ENCODE results near the gene SLC47A2. TPM values are rescaled to one million over a fixed set of nuclear protein-coding genes. Genes with fewer than 3 reads are reported as not detected.

SLC47A2 gene
- total and polyA plus RNA-seq, 2 experiments from 2014 or later, result not detected

- H3K27ac ChIP-seq, result no peak overlapping the region
- H3K79me2 ChIP-seq (ENCODE audit: insufficient read depth), result no peaks in the 10 kb centered on the region
- in situ Hi-C loops (cut with MboI), result loop anchor here (25.0 kb wide), 1 partner anchor 302 kb away; the partner anchor contains the start of gene B9D1
- DNase-seq, result no peak
- 0 out of 2 replicates have a peak, but pooled peaks cover 7% of the 10 kb centered on the region for H3K36me3 ChIP-seq (ENCODE audit: low read depth)
- no peaks in the 10 kb centered on the region; the same call in 1 of the 2 replicates for H4K20me1 ChIP-seq (ENCODE audit: insufficient read depth)
- no peak overlapping the region for H3K4me3 ChIP-seq
- 83 to 85% methylated on average over 4 of the region's 4 CpGs for WGBS, 2 experiments (ENCODE audit: low coverage in 1 of 2, low lambda C conversion rate in 2 of 2, missing lambda C conversion rate in 2 of 2)
- H2AFZ ChIP-seq, result no peak overlapping the region
- no peaks in the 10 kb centered on the region for H3K4me1 ChIP-seq (ENCODE audit: insufficient read depth)
- no peak overlapping the region for H3K9ac ChIP-seq
- TF ChIP-seq EZH2 (IDR thresholded peaks at IDR 0.05; ENCODE audit: insufficient read depth, poor library complexity, severe bottlenecking) (no peak), EZH2phosphoT487 (IDR thresholded peaks at IDR 0.05; ENCODE audit: insufficient read depth, low read depth) (no peak)
- H3K4me2 ChIP-seq (ENCODE audit: unreplicated experiment), result no peak overlapping the region
- no peaks in the 10 kb centered on the region for H3K27me3 ChIP-seq (replicated peaks; ENCODE audit: insufficient read depth)
- H3K9me3 ChIP-seq (ENCODE audit: low read depth), result no peaks in the 10 kb centered on the region
- no peaks in the 10 kb centered on the region for H3K9me2 ChIP-seq (ENCODE audit: insufficient read depth)
- no peaks in the 10 kb centered on the region for H3F3A ChIP-seq (ENCODE audit: insufficient read depth)
Observed at GRCh38 chr17:19664821-19665181, 51.6 kb downstream of the SLC47A2 start.

- no peaks in the 10 kb centered on the region for H3K9me2 ChIP-seq (ENCODE audit: insufficient read depth)
- H3K27me3 ChIP-seq (replicated peaks; ENCODE audit: insufficient read depth), result no peaks in the 10 kb centered on the region
- TF ChIP-seq EZH2phosphoT487 (IDR thresholded peaks at IDR 0.05; ENCODE audit: insufficient read depth, low read depth) (no peak), EZH2 (IDR thresholded peaks at IDR 0.05; ENCODE audit: insufficient read depth, poor library complexity, severe bottlenecking) (no peak)
- WGBS, 2 experiments (ENCODE audit: low coverage in 1 of 2, low lambda C conversion rate in 2 of 2, missing lambda C conversion rate in 2 of 2), result 55 to 59% methylated on average over 5 of the region's 5 CpGs
- H3K9me3 ChIP-seq (ENCODE audit: low read depth), result no peaks in the 10 kb centered on the region
- in situ Hi-C loops (cut with MboI), result loop anchor here (25.0 kb wide), 1 partner anchor 302 kb away; the partner anchor contains the start of gene B9D1
- 0 out of 2 replicates have a peak, but pooled peaks cover 7% of the 10 kb centered on the region for H3K36me3 ChIP-seq (ENCODE audit: low read depth)
- no peak for DNase-seq
- H3K4me2 ChIP-seq (ENCODE audit: unreplicated experiment), result no peak overlapping the region
- H3F3A ChIP-seq (ENCODE audit: insufficient read depth), result no peaks in the 10 kb centered on the region
- H3K9ac ChIP-seq, result no peak overlapping the region
- no peaks in the 10 kb centered on the region; the same call in 1 of the 2 replicates for H4K20me1 ChIP-seq (ENCODE audit: insufficient read depth)
- H3K79me2 ChIP-seq (ENCODE audit: insufficient read depth), result no peaks in the 10 kb centered on the region
- no peak overlapping the region for H3K27ac ChIP-seq
- H3K4me3 ChIP-seq, result no peak overlapping the region
- no peaks in the 10 kb centered on the region for H3K4me1 ChIP-seq (ENCODE audit: insufficient read depth)
- H2AFZ ChIP-seq, result no peak overlapping the region
Observed at GRCh38 chr17:19664136-19664820, 52.1 kb downstream of the SLC47A2 start.

- Histone ChIP-seq H3K4me2 (ENCODE audit: unreplicated experiment) (no peak overlapping the region), H4K20me1 (ENCODE audit: insufficient read depth) (no peaks in the 10 kb centered on the region; the same call in 1 of the 2 replicates), H3K4me3 (no peak overlapping the region), H3K36me3 (ENCODE audit: low read depth) (0 out of 2 replicates have a peak, but pooled peaks cover 11% of the 10 kb centered on the region), H2AFZ (no peak overlapping the region), H3F3A (ENCODE audit: insufficient read depth) (no peaks in the 10 kb centered on the region), H3K4me1 (ENCODE audit: insufficient read depth) (no peaks in the 10 kb centered on the region), H3K27ac (no peak overlapping the region), H3K9me2 (ENCODE audit: insufficient read depth) (no peaks in the 10 kb centered on the region), H3K9ac (no peak overlapping the region), H3K79me2 (ENCODE audit: insufficient read depth) (no peaks in the 10 kb centered on the region), H3K27me3 (replicated peaks; ENCODE audit: insufficient read depth) (no peaks in the 10 kb centered on the region), H3K9me3 (ENCODE audit: low read depth) (no peaks in the 10 kb centered on the region)
- TF ChIP-seq EZH2 (IDR thresholded peaks at IDR 0.05; ENCODE audit: insufficient read depth, poor library complexity, severe bottlenecking) (no peak), EZH2phosphoT487 (IDR thresholded peaks at IDR 0.05; ENCODE audit: insufficient read depth, low read depth) (no peak)
- WGBS, 2 experiments (ENCODE audit: low coverage in 1 of 2, low lambda C conversion rate in 2 of 2, missing lambda C conversion rate in 2 of 2), result 87 to 93% methylated on average over 6 of the region's 6 CpGs
- in situ Hi-C loops (cut with MboI), result loop anchor here (25.0 kb wide), 1 partner anchor 301 kb away; the partner anchor contains the start of gene B9D1
- DNase-seq, result no peak
Observed at GRCh38 chr17:19663097-19663496, 53.3 kb downstream of the SLC47A2 start.

GRCh38 chr17:19661121-19661520 lies 55.3 kb downstream of the SLC47A2 start:
- no peaks in the 10 kb centered on the region for H3K4me1 ChIP-seq (ENCODE audit: insufficient read depth)
- no peak overlapping the region for H2AFZ ChIP-seq
- TF ChIP-seq EZH2 (IDR thresholded peaks at IDR 0.05; ENCODE audit: insufficient read depth, poor library complexity, severe bottlenecking), result no peak
- no peak for TF ChIP-seq EZH2phosphoT487 (IDR thresholded peaks at IDR 0.05; ENCODE audit: insufficient read depth, low read depth)
- no peak overlapping the region for H3K4me3 ChIP-seq
- H3K27ac ChIP-seq, result no peak overlapping the region
- H4K20me1 ChIP-seq (ENCODE audit: insufficient read depth), result no peaks in the 10 kb centered on the region; the same call in 1 of the 2 replicates
- WGBS, 2 experiments (ENCODE audit: low coverage in 1 of 2, low lambda C conversion rate in 2 of 2, missing lambda C conversion rate in 2 of 2), result 95 to 98% methylated on average over 3 of the region's 3 CpGs
- no peaks in the 10 kb centered on the region for H3K27me3 ChIP-seq (replicated peaks; ENCODE audit: insufficient read depth)
- H3K79me2 ChIP-seq (ENCODE audit: insufficient read depth), result no peaks in the 10 kb centered on the region
- H3K9me2 ChIP-seq (ENCODE audit: insufficient read depth), result no peaks in the 10 kb centered on the region
- no peaks in the 10 kb centered on the region for H3K9me3 ChIP-seq (ENCODE audit: low read depth)
- H3F3A ChIP-seq (ENCODE audit: insufficient read depth), result no peaks in the 10 kb centered on the region
- H3K4me2 ChIP-seq (ENCODE audit: unreplicated experiment), result no peak overlapping the region
- in situ Hi-C loops (cut with MboI), result loop anchor here (25.0 kb wide), 1 partner anchor 299 kb away; the partner anchor contains the start of gene B9D1
- H3K9ac ChIP-seq, result no peak overlapping the region
- DNase-seq, result no peak
- 0 out of 2 replicates have a peak, but pooled peaks cover 11% of the 10 kb centered on the region for H3K36me3 ChIP-seq (ENCODE audit: low read depth)
